ENCODE data around the gene ZFAND3. TPM values are rescaled to one million over a fixed set of nuclear protein-coding genes. Genes with fewer than 3 reads are reported as not detected.

The ZFAND3 gene
- total RNA-seq, 1 donor from 2014 or later, result 84.4 TPM

- H3K4me3 Mint-ChIP-seq (ENCODE audit: unreplicated experiment), result no peak overlapping the region
- H3K4me1 Mint-ChIP-seq (ENCODE audit: unreplicated experiment), result peaks cover 8% of the 10 kb centered on the region
- no peak for TF ChIP-seq CTCF (IDR thresholded peaks at IDR 0.05)
- no peak overlapping the region for H3K27ac Mint-ChIP-seq (ENCODE audit: unreplicated experiment)
- H3K27me3 Mint-ChIP-seq (ENCODE audit: unreplicated experiment), result no peaks in the 10 kb centered on the region
- no peaks in the 10 kb centered on the region for H3K9me3 Mint-ChIP-seq (ENCODE audit: unreplicated experiment)
- H3K36me3 Mint-ChIP-seq (ENCODE audit: unreplicated experiment), result peaks cover 14% of the 10 kb centered on the region
- DNase-seq (ENCODE audit: extremely low spot score, unreplicated experiment), result no peak
Observed at GRCh38 chr6:38100380-38100779, 280.9 kb downstream of the ZFAND3 start.

GRCh38 chr6:38103921-38104320 is 284.4 kb downstream of the ZFAND3 start:
- no peak for DNase-seq (ENCODE audit: extremely low spot score, unreplicated experiment)
- Mint-ChIP-seq H3K4me1 (ENCODE audit: unreplicated experiment) (no peaks in the 10 kb centered on the region), H3K27me3 (ENCODE audit: unreplicated experiment) (no peaks in the 10 kb centered on the region), H3K27ac (ENCODE audit: unreplicated experiment) (no peak overlapping the region), H3K4me3 (ENCODE audit: unreplicated experiment) (no peak overlapping the region), H3K36me3 (ENCODE audit: unreplicated experiment) (peaks cover 15% of the 10 kb centered on the region), H3K9me3 (ENCODE audit: unreplicated experiment) (no peaks in the 10 kb centered on the region)
- no peak for TF ChIP-seq CTCF (IDR thresholded peaks at IDR 0.05)

GRCh38 chr6:38105066-38105465 is 285.5 kb downstream of the ZFAND3 start:
- Mint-ChIP-seq H3K27me3 (ENCODE audit: unreplicated experiment) (no peaks in the 10 kb centered on the region), H3K4me1 (ENCODE audit: unreplicated experiment) (no peaks in the 10 kb centered on the region), H3K4me3 (ENCODE audit: unreplicated experiment) (no peak overlapping the region), H3K27ac (ENCODE audit: unreplicated experiment) (no peak overlapping the region), H3K36me3 (ENCODE audit: unreplicated experiment) (peaks cover 21% of the 10 kb centered on the region), H3K9me3 (ENCODE audit: unreplicated experiment) (no peaks in the 10 kb centered on the region)
- no peak for TF ChIP-seq CTCF (IDR thresholded peaks at IDR 0.05)
- DNase-seq (ENCODE audit: extremely low spot score, unreplicated experiment), result no peak

- Mint-ChIP-seq H3K27ac (ENCODE audit: unreplicated experiment) (no peak overlapping the region), H3K4me1 (ENCODE audit: unreplicated experiment) (peaks cover 9% of the 10 kb centered on the region), H3K27me3 (ENCODE audit: unreplicated experiment) (no peaks in the 10 kb centered on the region), H3K4me3 (ENCODE audit: unreplicated experiment) (no peak overlapping the region), H3K9me3 (ENCODE audit: unreplicated experiment) (no peaks in the 10 kb centered on the region), H3K36me3 (ENCODE audit: unreplicated experiment) (peaks cover 16% of the 10 kb centered on the region)
- DNase-seq (ENCODE audit: extremely low spot score, unreplicated experiment), result no peak
- TF ChIP-seq CTCF (IDR thresholded peaks at IDR 0.05), result no peak
Observed at GRCh38 chr6:38107073-38107472, 287.5 kb downstream of the ZFAND3 start.

GRCh38 chr6:38110481-38110971 is 291.0 kb downstream of the ZFAND3 start:
- Mint-ChIP-seq H3K4me3 (ENCODE audit: unreplicated experiment) (no peak overlapping the region), H3K36me3 (ENCODE audit: unreplicated experiment) (peaks cover 12% of the 10 kb centered on the region), H3K9me3 (ENCODE audit: unreplicated experiment) (no peaks in the 10 kb centered on the region), H3K4me1 (ENCODE audit: unreplicated experiment) (peaks cover 14% of the 10 kb centered on the region), H3K27me3 (ENCODE audit: unreplicated experiment) (no peaks in the 10 kb centered on the region), H3K27ac (ENCODE audit: unreplicated experiment) (no peak overlapping the region)
- no peak for TF ChIP-seq CTCF (IDR thresholded peaks at IDR 0.05)
- no peak for DNase-seq (ENCODE audit: extremely low spot score, unreplicated experiment)
